Common myeloid progenitor, CD34-positive (primary cell): ENCODE results near the gene ARL13B.
A peak's percentile ranks its signal among the peaks of the same experiment; 100 is the strongest.
"Not testable (repeated sequence)": the region's sequence is repeated elsewhere in the genome, so short reads cannot be mapped to it uniquely, and the experiment has no call there.

Source experiments
- CTCF ChIA-PET: fragments of 350-600 bp; sonication (Branson Sonifier 250); formaldehyde crosslinking; loops from one replicate; lab custom pipeline; 2021; ENCODE audit warnings: antibody characterized with exemption; lab: Charles Lee
- POLR2A ChIA-PET: fragments of 350-600 bp; sonication (Branson Sonifier 250); formaldehyde crosslinking; loops from one replicate; lab custom pipeline; 2021; ENCODE audit warnings: antibody characterized with exemption; lab: Charles Lee
- DNase-seq, 3 donors: peaks; one replicate each; pipeline versions ENCODE4 v3.0.0 to v3.0.0-alpha.2; 2013
- H3K27ac ChIP-seq, 2 experiments: 1 replicate in 1 of 2; 2 replicates in 1 of 2; pipeline ENCODE4 v1.7.0; 2013; ENCODE audit warnings: inconsistent platforms in 2 of 2, low read length in 2 of 2, mild to moderate bottlenecking in 2 of 2, low read depth in 1 of 2, moderate library complexity in 1 of 2; ENCODE audit not compliant: severe bottlenecking in 2 of 2, insufficient read depth in 1 of 2, poor library complexity in 1 of 2
- H3K27me3 ChIP-seq, 5 experiments: replicated peaks in 2 of 5; 1 replicate in 3 of 5; 2 replicates in 2 of 5; pipeline versions ENCODE4 v1.6.1 to v1.7.0; 2013; ENCODE audit warnings: low read length in 4 of 5, mild to moderate bottlenecking in 2 of 5, moderate library complexity in 2 of 5, inconsistent platforms in 1 of 5; ENCODE audit not compliant: insufficient read depth in 5 of 5, control insufficient read depth in 4 of 5
- H3K36me3 ChIP-seq, 4 experiments: 1 replicate in 2 of 4; 2 replicates in 2 of 4; pipeline versions ENCODE4 v1.6.1 to v1.7.0; 2013; ENCODE audit warnings: low read length in 3 of 4, control low read depth in 1 of 4, mild to moderate bottlenecking in 1 of 4; ENCODE audit not compliant: control insufficient read depth in 4 of 4, insufficient read depth in 4 of 4
- H3K4me1 ChIP-seq, 4 experiments: 1 replicate in 3 of 4; 2 replicates in 1 of 4; pipeline versions ENCODE4 v1.6.1 to v1.7.1; 2013; ENCODE audit warnings: low read length in 3 of 4, mild to moderate bottlenecking in 3 of 4, control low read depth in 1 of 4, inconsistent platforms in 1 of 4, moderate library complexity in 1 of 4; ENCODE audit not compliant: control insufficient read depth in 4 of 4, insufficient read depth in 4 of 4; ENCODE audit errors: control extremely low read depth in 1 of 4
- H3K4me3 ChIP-seq, 7 experiments: 1 replicate in 4 of 7; 2 replicates in 3 of 7; pipeline versions ENCODE4 v1.5.1 to v1.7.0; 2013; ENCODE audit warnings: mild to moderate bottlenecking in 7 of 7, low read length in 6 of 7, moderate library complexity in 6 of 7, inconsistent platforms in 2 of 7, low read depth in 2 of 7, control low read depth in 1 of 7; ENCODE audit not compliant: insufficient read depth in 4 of 7, control insufficient read depth in 1 of 7; ENCODE audit errors: extremely low read depth in 1 of 7
- H3K9me3 ChIP-seq, 5 experiments: 1 replicate in 4 of 5; 2 replicates in 1 of 5; pipeline versions ENCODE4 v1.6.1 to v1.7.1; 2013; ENCODE audit warnings: low read length in 4 of 5, mild to moderate bottlenecking in 2 of 5, inconsistent platforms in 1 of 5, low read depth in 1 of 5, moderate library complexity in 1 of 5; ENCODE audit not compliant: control insufficient read depth in 4 of 5, insufficient read depth in 2 of 5; ENCODE audit errors: control extremely low read depth in 1 of 5
- WGBS: methylation state at CpG from one replicate; pipeline ENCODE4 v1.1.5; 2013; ENCODE audit not compliant: insufficient coverage; 5-methylcytosine and 5-hydroxymethylcytosine counted together

Gene ARL13B

DNA sequence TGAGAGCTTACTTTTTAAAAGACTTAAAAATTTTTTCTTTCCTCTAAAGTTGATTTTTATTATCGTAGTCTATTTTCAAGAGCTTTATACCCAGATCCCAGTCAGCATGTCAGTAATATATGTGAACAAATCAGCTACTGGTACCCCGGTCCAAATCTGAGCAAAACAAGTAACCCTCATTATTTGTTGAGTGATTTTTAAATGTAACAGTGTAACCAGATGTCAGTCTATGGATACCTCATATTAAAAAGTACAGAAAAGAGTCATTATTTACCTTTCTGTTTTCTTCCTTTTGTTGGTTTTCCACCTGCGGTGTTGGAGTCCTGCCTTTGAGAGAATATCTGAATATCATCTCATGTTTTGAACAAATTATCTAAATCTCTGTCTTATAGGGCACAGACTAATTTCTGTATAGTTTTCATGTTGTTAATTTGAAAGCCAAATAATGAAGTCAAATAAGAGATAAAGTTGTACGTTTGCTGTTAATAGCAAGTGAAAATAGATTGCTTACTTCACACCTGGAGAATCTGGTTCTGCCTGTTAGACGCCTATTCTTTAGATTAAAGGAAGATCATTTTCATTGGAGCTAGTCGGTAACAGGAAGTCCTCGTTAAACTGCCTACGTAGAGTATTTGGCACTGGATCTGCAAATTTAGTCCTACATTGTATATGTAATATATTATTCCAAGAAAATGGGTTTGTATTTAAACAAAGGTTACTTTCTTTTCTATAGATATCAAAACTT, 48.3 kb downstream of the ARL13B start, which contains the start of gene STX19:
Gene STX19 (minus strand): TSS at position 505 of the 745 bp plus-strand sequence. CDS start 13,328 bp downstream, outside the sequence.
- no peaks in the 10 kb centered on the region for H3K4me1 ChIP-seq
- DNase-seq = no peak
- 83% methylated on average over 2 of the region's 8 CpGs for WGBS
- CTCF ChIA-PET = interaction anchor here (0.8 to 1.6 kb wide), 4 partner anchors 9 to 42 kb away, joined by 3 to 7 read pairs (median 4); no protein-coding TSS in a partner anchor
- H3K9me3 ChIP-seq = no peaks in the 10 kb centered on the region
- POLR2A ChIA-PET = no interaction called here
- H3K36me3 ChIP-seq = no peaks in the 10 kb centered on the region
- no peak within 1 kb of the TSS for H3K4me3 ChIP-seq
- no peak within 1 kb of the TSS for H3K27ac ChIP-seq
- H3K27me3 ChIP-seq = no peaks in the 10 kb centered on the region

DNA sequence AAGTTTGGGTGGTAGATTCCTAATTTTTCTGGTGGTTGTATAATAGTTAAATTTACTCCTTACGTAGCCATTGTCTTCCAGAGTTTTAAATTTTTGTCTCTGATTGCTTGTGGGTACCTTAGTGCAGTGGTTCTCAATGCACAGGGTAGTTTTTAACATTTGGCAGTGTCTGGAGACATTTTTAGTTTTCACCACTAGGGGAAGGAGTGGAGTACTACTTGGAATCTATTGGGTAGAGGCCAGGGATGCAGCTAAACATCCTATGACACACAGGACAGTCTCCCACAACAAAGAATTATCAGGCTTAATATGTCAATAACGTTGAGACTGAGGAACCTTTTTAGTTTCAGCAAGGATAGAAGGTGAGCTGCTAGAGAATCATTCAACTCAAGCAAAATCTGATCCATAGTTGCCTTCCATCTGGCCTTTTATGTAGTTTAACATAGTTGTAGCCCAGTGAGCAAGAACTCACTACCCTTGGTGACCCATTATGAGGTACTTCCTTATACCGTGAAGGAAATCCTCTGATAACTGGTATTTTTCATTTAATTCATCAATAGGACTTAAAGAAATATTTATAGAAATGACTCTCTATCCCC, 57.1 kb downstream of the ARL13B start:
- peak; percentile 13 to 27 (median 25) for DNase-seq
- H3K9me3 ChIP-seq = no peaks in the 10 kb centered on the region
- ChIA-PET CTCF (interaction anchor here (1.0 to 2.1 kb wide), 4 partner anchors 9 to 81 kb away, joined by 3 to 7 read pairs (median 4); partner anchors contain the start of gene STX19), POLR2A (no interaction called here)
- H3K4me3 ChIP-seq = no peak overlapping the region
- no peak overlapping the region for H3K27ac ChIP-seq
- no peaks in the 10 kb centered on the region for H3K27me3 ChIP-seq
- 100% methylated on average over 1 of the region's 3 CpGs for WGBS
- H3K4me1 ChIP-seq = no peaks in the 10 kb centered on the region
- H3K36me3 ChIP-seq = no peaks in the 10 kb centered on the region

DNA sequence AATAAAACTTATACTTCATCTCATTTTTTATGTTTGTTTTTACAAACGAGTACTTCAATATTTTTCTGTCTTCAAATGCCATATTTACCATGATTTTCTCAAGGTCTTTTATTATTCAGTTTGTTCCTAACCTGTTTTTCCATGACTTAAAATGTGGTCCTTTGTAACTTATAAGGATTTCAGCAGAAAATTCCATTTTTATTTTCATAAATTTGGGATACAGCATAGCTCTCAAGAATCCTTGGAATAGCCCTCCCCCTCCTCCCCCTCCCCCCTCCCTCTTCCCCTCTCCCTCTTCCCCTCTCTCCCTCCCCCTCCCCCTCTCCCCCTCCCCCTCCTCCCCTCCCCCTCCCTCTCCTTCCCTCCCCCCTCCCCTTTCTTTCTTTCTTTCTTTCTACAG, 63.3 kb downstream of the ARL13B start:
- Histone ChIP-seq H3K4me3 (no peak overlapping the region), H3K27me3 (no peaks in the 10 kb centered on the region), H3K27ac (no peak overlapping the region), H3K9me3 (peaks cover 0 to 4% (median 0%) of the 10 kb centered on the region in 5 experiments), H3K36me3 (peaks cover 0 to 4% (median 0%) of the 10 kb centered on the region in 4 experiments), H3K4me1 (peaks cover 0 to 4% (median under 1%) of the 10 kb centered on the region in 4 experiments)
- ChIA-PET CTCF (no interaction called here), POLR2A (no interaction called here)
- DNase-seq = no peak
- no CpG with 5 or more reads among the region's 1 CpG for WGBS

DNA sequence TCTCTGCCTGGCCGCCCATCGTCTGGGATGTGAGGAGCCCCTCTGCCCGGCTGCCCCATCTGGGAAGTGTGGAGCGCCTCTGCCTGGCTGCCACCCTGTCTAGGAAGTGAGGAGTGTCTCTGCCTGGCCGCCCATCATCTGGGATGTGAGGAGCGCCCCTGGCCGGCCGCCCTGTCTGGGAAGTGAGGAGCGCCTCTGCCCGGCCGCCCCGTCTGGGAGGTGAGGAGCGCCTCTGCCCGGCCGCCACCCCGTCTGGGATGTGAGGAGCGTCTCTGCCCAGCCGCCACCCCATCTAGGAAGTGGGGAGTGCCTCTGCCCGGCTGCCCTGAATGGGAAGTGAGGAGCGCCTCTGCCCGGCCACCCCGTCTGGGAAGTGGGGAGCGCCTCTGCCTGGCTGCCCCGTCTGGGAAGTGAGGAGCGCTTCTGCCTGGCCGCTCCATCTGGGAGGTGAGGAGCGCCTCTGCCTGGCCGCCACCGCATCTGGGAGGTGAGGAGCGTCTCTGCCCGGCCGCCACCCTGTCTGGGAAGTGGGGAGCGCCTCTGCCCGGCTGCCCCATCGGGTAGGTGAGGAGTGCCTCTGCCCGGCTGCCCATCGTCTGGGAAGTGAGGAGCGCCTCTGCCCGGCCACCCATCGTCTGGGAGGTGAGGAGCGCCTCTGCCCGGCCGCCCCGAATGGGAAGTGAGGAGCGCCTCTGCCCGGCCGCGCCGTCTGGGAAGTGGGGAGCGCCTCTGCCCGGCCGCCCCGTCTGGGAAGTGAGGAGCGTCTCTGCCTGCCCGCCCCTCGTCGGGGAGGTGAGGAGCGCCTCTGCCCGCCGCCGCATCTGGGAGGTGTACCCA, 64.4 kb downstream of the ARL13B start:
- H3K4me1 ChIP-seq, H3K36me3 ChIP-seq, H3K27ac ChIP-seq, POLR2A ChIA-PET, H3K4me3 ChIP-seq, H3K27me3 ChIP-seq, CTCF ChIA-PET, DNase-seq, H3K9me3 ChIP-seq: not testable (repeated sequence)
- 98% methylated on average over 61 of the region's 61 CpGs for WGBS

DNA sequence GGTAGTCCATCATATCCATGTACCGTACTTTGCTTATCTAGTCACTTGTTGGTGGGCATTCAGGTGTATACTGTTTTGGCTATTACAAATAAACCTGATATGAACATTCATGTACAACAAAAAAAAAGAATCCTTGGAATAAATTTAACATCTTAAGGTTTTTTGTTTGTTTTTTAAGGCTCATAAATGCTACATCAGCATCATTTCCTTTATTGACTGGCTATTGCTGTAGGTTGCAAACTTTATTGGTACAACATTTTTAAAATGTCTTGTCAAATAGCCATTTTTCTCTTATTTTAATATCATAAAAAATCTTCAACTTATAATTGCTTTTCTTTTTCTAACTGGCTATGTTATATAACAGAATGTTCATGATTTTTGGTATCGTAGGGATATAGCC, 66.6 kb downstream of the ARL13B start:
- Histone ChIP-seq H3K27me3 (no peaks in the 10 kb centered on the region), H3K36me3 (peaks cover 0 to 4% (median 0%) of the 10 kb centered on the region in 4 experiments), H3K9me3 (peaks cover 0 to 4% (median 0%) of the 10 kb centered on the region in 5 experiments), H3K4me3 (no peak overlapping the region), H3K27ac (no peak overlapping the region), H3K4me1 (peaks cover 0 to 4% (median under 1%) of the 10 kb centered on the region in 4 experiments)
- no peak for DNase-seq
- ChIA-PET CTCF (no interaction called here), POLR2A (no interaction called here)
- WGBS = no CpG with 5 or more reads among the region's 2 CpGs

DNA sequence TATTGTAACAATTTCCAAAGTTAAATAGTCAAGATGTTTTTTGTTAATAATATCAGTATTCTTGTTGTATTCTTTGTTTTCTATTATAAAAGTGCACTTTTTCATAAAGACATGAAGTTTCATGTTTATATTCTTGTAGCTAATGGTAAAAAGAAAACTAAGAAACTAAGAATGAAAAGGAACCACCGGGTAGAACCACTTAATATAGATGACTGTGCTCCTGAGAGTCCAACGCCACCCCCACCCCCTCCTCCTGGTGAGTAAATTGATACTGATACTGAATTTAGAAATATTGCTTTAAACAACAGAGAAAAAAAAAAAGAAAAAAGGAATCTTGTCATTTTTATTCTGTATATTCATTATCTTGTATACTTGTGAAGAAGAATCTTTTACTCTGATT, 69.3 kb downstream of the ARL13B start:
- WGBS = no CpG with 5 or more reads among the region's 2 CpGs
- CTCF ChIA-PET = no interaction called here
- POLR2A ChIA-PET = no interaction called here
- Histone ChIP-seq H3K4me1 (peaks cover 0 to 4% (median under 1%) of the 10 kb centered on the region in 4 experiments), H3K27me3 (no peaks in the 10 kb centered on the region), H3K27ac (no peak overlapping the region), H3K9me3 (peaks cover 0 to 4% (median 0%) of the 10 kb centered on the region in 5 experiments), H3K4me3 (no peak overlapping the region), H3K36me3 (peaks cover 0 to 3% (median 0%) of the 10 kb centered on the region in 4 experiments)
- DNase-seq = no peak
